Stimulated activated CD8-positive, alpha-beta memory T cell treated with anti-CD3 and anti-CD28 coated beads, Interleukin-4, amount 100 ng/mL, for 48 hours (primary cell): ENCODE measurements around the gene KIAA0586.
"Not testable (repeated sequence)": the region's sequence is repeated elsewhere in the genome, so short reads cannot be mapped to it uniquely, and the experiment has no call there.

Experiments used
- DNase-seq: peaks from one replicate; pipeline ENCODE4 v3.0.0-alpha.2; 2020

The KIAA0586 gene

DNA sequence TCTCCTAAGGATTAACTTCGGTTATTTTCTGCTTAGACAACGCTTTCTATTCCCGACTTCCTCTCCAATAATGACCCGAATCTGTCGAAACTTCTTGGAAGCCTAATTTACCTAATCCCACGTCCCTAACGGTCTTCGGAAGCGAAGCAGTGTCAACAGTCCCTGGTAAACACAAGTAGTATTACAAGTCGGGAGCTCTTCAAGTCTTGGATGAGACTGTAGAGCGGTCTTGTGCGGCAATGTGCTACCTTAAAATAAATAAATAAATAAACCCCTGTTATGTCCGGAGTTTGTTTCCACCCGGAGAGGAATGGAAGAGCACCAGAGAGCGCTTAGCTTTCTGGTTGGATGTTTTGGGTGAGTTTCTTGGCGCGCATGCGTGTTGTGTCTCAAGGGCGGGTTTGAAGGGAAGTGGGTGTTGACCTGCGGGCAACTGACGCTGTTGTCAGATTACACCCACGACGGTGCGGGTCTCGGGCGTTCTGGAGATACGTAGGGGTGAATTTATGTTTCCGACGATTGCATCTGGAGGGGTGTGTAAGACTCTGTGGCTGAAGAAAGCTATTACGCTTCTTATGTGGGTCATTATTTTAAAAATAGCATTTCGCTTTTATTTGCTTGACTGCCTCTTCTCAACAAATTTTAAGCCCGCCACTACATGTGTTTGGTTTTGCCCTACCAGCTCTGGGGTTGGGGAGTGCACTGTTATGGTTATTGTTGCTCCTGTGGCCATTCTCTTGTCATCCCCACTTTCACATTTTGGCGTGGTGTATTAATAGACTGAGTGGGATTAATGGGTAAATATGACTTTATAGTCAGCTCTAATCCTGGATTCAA is at the start of gene KIAA0586, which contains the start of gene TIMM9:
TSS of gene KIAA0586 (plus strand) at position 439 of the 837 bp plus-strand sequence. CDS start 546 bp downstream, outside the sequence.
TSS of gene TIMM9 (minus strand) at position 251 of the 837 bp plus-strand sequence. CDS start 15,586 bp downstream, outside the sequence.
- peak; percentile 95 for DNase-seq

DNA sequence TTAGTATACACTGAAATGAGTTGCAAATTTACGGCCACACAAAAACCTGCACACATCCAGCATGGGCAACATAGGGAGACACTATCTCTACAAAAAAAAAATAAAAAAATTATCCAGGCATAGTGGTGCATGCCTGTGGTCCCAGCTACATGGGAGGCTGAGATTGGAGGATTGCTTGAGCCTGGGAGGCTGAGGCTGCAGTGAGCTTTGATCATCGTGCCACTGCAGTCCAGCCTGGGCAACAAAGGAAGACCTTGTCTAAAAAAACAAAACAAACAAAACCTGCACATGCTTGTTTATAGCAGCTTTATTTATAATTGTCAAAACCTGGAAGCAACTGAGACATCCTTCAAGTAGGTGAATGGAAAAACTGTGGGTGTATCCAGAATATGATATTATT is 36.7 kb upstream of the KIAA0586 start:
- no peak for DNase-seq

DNA sequence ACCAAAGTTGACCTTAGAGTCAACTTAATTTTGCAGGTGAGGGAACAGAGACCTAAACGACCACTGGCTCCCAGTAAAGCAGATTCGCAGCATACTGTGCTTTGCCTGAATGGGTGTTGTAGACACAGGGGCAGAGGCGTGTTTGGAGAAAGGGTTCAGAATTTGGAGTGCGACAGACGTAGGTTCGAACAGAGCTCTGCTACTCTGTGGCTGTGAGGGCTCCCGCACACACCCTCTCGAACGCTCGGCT is 32.0 kb upstream of the KIAA0586 start:
- DNase-seq = no peak

DNA sequence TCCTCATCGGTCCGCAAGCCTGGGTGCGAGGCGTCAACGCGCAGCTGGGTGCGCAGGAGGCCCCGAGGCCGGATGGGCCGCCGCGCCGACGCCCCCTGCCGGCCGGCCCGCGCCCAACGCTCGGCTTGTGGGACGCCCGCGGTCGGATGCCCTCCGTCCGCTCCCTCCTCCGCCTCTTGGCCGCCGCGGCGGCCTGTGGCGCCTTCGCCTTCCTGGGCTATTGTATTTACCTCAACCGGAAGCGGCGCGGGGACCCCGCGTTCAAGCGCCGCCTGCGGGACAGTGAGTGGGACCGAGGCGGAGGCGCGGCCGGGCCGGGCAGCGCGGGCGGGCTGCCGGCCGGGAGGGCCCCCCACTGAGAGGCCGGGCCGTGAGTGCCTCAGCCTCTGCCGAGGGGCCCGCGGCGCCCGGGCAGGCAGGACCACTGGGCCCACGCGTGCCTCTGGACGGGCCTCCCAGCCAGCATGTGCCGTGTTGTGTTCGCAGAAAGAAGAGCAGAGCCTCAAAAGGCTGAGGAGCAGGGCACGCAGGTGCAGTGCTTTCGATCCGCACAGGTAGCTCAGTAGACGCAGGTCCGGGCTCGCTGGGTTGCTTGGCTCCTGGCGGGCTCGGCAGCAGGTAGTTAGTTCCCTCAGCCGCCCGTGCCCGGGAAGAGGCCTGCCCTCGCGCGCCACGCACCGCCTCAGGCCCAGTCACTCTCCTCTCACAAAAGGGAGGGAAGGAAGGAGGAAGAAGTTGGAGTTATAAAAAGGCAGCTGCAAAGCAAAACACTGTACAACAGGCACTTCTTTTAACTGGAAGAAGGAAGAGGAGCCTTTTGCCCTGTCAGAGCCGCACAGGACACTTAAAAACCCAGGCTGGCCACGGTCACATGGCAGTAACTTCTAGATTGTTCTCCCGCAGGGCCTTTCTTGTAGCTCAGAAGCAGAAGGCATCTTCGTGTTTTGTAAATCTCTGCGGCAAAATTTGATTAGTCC is 31.4 kb upstream of the KIAA0586 start, which contains the start of gene TOMM20L:
TSS of gene TOMM20L (plus strand) at position 119 of the 977 bp plus-strand sequence. CDS start at position 147, 28 bp downstream.
- DNase-seq = peak; percentile 81

DNA sequence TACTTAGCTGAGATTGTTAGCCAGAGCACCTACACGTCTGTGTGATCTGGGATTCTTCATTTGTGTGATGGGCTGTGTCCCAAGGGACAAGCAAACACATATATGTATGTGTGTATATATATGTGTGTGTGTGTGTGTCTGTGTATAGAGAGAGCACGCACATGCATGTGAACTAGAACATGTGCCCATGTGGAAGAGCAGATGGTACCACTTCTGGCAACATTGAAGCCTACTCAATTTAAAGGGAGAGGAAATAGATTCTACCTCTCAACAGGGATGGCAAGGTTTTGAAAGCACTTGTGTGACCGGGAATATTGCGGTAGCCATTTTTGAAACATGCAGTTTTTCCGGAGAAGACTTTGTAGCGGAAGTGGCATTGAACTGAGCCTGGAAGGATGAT is 30.4 kb upstream of the KIAA0586 start:
- no peak for DNase-seq

DNA sequence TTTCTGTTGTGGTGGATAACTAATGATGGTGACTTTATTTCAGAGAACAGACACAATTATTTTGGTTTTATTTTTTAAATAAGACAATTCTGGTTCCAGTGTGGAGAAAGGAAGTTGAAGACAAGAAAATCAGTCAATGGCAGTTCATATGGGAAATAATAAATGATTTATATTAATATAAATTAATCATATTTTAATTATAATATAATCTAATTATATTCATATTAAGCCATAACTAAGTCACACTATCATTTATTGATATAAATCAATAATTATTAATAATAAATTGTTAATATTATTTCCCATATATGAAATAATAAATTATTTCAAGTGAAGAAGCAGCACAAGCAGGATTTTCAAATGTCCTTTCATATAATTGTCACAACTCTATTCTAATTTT is 29.0 kb upstream of the KIAA0586 start:
- no peak for DNase-seq

DNA sequence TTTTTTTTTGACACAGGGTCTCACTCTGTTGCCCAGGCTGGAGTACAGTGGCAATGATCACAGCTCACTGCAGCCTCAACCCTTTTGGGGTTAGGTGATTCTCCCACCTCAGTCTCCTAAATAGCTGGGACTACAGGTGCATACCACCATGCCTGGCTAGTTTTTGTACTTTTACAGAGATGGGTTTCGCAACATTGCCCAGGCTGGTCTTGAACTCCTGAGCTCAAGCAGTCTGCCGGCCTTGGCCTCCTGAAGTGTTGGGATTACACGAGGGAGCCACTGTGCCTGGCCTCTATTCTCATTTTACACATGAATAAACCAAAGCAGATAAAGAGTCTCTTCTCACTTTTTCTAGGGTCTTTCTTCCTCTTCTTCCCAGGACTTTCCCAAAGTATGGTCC is 28.6 kb upstream of the KIAA0586 start:
- DNase-seq = no peak

DNA sequence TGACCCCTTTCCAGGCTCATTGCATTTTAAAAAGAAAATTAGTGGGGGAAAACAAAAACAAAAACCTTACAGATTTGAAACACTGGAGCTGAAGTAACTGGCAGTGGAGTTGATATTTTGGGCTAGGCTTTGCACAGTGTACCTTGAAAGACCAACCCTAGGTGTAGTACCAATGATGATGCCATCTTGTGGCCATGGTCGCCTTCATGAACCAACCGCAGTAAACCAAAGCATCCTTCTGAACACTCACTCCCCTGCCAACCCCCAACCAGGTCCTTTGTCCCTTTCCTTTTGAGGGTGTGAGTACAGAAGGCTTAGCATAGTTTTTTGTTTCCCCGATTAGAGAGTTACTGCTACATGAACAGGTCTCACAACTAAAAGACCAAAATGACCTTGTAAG is 25.9 kb upstream of the KIAA0586 start:
- DNase-seq = no peak

DNA sequence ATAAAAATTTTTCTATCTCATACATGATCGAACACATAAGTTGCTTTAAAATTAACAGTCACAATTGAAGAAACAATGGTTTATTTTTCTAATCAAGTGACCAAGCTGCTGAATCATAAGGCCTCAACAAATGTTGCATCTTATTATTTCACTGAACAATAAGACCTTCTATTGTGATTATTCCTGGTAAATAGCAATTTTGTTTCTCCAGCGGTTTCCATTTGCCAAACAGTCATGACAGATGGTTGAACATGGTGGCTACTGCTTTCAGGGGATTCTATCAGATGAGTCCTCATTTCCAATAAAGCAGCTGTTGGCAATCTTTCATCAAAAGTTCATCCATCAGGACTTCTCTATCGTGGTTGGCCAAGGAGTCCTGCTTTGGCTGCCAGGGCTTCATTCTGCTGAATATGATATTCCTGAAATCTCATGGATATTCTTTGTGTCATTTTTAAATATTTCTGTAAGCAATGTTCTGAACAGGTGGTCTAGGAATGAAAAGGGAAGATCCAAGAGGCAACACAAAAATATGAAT is 18.8 kb upstream of the KIAA0586 start:
- no peak for DNase-seq

DNA sequence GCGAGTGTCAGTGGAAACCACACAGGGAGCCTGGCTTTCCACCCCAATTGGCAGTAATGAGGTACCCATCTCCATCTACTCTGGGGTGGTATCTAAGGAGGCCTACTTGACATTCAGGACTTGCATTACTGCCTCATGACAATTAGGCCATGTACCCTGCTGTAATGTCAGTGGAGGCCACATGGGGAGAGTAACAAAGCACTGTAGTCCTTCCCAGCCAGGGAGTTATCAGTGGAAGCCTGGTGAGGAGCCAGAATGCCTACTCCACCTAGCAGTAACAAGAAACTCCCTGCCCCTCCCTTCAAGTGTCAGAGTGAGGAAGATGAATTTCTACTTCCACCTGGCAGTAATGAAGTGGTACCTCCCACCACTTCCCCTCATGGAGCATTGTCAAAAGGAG is 12.7 kb upstream of the KIAA0586 start:
- no peak for DNase-seq

DNA sequence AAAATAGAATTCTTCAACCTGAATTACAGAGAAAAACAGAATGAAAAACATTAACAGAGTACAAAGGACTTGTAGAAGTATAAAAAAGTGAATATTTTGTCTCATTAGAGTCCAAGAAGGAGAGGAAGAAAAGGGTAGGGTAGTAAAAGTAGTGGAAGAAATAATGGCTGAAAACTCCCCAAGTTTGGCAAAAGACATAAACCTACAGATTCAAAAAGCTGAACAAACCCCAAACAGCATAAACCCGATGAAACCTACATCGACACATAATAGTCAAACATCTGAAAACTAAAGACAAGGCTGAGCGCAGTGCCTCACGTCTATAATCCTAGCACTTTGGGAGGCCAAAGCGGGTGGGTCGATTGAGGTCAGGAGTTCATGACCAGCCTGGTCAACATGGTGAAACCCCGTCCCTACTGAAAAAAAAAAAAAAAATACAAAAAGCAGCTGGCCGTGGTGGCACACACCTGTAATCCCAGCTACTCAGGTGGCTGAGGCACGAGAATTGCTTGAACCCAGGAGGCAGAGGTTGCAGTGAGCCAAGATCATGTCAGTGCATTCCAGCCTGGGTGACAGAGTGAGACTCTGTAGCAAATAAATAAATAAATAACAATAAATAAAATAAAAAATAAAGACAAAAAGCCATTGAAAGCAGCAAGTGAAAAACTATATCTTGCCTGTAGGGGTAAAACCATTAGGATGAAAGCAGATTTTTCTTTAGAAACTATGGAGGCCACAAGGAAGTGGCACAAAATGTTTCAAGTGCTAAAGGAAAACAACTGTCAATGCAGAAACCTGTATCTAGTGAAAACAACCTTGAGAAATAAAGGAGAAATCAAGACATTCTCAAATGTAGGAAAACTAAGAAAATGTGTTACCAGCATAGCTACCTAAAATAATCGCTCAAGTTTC is 11.6 kb upstream of the KIAA0586 start:
- DNase-seq = no peak

DNA sequence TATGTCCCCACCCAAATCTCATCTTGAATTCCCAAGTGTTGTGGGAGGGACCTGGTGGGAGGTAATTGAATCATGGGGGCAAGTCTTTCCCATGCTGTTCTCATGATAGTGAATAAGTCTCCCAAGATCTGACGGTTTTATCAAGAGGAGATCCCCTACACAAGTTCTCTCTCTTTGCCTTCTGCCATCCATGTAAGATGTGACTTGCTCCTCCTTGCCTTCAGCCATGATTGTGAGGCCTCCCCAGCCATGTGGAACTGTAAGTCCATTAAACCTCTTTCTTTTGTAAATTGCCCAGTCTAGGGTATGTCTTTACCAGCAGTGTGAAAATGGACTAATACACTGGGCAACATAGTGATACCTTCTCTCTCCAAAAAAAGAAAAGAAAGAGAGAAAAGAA is 10.6 kb upstream of the KIAA0586 start:
- not testable (repeated sequence) for DNase-seq

DNA sequence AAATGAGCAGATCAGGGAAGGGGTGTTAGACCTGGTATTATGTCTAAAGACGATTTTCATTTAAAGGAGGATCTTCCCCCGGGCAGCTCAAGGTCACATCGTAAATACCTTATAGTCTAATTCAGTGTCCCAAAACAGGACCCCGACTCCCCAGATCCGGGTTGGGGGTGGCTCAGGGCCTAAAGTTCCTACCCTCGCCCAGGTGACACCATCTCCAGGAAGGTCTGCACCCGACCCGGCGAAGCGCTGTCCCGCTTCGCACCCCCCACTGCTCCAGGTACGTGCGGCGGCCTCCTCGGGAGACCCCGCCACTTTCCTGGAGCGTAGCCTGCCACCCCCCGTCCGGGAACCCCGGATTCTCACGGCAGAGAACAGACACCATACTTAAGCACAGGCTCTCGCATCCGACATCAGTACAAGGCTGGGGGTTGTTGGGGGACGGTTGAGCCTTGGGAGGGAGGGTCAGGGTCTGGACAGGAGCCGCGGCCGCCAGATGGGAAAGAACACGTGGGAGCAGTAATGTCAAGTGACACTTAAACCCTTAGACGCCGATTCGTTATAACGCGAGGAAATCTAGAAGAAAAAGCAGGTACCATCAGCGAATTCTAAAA is 744 bp upstream of the KIAA0586 start:
- peak; percentile 71 for DNase-seq

DNA sequence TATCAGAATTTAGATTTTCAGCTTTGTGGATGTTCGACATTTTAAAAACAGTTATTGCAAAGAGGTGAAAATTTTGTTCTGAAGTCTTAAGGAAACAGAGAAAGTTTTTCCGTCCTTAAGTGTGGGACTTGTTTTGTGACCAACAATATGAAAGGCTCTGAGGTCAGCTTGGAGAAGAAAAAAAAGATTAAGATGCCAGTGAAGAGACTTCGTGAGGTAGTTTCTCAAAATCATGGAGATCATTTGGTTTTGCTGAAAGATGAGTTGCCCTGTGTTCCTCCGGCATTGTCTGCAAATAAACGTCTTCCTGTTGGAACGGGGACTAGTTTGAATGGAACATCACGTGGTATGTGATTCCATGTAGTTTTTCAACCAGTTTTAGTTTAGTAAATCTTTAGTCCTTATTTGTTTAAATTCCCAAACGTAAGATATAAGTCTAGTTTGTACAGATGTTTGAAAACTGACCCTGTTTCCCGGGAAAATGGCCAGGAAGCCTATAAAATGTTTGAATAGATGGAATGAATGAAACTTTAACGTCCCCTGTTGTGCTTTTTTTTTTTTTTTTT is 682 bp downstream of the KIAA0586 start:
- no peak for DNase-seq

DNA sequence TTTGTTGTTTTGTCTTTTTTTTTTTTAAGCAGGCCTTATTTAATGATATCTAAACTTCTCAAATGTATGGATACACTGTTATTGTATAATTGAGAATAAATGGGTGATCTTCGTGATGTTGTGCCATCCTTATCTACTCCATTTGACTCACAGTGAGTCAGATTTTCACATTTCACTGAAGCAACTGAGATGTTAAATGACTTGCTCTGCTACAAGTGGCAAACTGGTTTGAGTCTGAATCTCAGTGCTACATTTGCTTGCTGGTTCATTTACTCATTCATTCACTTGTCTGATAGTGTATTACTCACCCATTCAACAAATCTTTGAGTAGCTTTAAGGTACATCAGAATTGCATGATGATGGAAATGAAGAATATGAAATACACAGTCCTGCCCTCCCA is 2.6 kb downstream of the KIAA0586 start:
- DNase-seq = no peak

DNA sequence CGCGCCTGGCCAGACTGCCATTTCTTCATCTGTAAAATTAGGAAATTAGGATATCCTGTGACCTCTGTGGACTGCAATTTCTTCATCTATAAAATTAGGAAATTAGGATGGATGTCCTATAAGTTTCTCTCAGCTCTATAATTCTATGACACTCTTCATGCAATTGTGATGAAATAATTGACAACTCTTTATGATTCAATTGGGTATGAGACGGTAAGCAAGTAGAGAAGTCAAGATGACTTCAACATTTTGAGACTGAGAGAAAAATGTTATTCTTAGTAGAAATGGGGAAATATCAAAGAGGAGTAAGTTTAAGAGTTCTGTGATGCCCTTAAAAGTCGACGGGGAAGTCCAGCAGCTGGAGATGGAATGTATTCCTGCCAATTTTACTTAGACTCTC is 12.0 kb downstream of the KIAA0586 start:
- no peak for DNase-seq

DNA sequence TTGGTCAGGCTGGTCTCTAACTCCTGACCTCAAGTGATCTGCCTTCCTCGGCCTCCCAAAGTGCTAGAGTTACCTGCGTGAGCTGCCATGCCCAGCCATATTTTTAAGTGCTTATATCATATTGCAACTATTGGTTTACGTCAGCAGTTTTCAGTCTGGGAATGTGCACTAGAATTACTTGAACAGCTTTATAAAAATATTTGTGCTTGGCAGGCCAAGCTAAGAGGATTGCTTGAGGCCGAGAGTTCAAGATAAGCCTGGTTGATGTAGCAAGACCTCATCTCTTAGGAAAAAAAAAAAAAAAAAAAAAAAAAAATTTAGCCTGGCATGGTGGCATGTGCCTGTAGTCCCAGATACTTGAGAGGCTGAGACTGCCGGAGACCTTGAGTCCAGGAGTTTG is 17.1 kb downstream of the KIAA0586 start:
- no peak for DNase-seq

DNA sequence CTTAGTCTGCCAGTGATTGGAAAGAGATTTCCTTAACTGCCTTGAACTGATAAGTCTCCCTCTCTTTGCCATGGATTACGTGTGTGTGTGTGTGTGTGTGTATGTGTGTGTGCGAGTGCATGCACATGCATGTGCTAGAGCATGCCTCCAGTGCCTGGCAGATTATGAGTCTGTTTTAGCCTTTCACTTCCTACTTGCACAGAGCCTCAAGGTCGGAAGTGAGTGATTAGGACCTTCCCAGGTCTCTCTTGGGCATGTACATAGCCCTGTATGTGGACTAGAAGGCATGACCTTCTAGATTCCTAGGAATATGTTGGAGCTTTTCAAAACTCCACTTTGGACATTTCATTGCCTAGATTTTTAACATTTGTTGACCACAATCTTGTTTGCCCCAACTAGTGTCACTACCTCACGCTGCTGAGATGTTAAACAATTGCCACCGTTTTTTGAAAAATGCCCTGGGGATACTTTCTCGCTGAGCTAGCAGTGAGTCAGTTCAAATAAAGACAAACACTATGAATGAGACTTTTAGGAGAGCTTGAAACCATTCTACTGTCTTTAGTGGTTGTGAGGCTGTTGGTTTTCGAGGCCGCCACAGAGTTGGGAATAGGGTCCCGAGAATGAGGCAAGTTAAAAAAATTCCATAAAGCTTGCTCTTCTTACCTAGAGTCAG is 28.2 kb downstream of the KIAA0586 start:
- DNase-seq = no peak

DNA sequence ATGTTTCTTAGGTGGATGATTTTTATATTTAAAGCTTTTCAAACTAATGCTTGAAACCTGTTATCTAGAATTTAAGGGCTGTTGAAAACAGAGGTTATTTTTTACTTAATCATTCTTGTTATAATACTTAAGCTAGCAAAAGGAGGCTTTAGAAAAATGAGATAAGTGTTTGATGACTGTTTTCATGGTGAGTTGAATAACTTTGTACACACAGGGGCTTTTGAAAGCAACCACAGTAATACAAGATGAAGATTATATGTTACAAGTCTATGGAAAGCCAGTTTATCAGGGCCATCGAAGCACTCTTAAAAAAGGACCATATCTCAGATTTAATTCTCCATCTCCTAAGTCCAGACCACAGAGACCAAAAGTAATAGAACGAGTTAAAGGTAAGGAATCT is 33.3 kb downstream of the KIAA0586 start:
- DNase-seq = no peak

DNA sequence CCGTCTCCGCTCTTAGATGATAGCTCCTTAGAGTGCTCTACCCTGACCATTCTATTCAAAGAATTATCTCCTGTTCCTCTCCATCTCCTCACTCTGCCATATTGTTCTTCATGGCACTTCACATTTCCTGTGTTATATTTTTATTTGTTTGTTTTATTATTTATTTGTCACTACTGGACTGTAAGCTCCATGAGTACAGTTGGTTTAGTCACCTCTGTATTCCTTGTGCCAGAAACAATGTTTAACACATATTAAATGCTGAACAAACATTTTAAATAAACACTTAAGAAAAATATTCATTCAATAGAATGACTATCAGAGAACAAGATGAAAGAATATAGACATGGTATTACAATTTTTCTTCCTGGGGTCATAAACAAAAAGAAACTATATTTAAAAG is 35.6 kb downstream of the KIAA0586 start:
- DNase-seq = no peak

DNA sequence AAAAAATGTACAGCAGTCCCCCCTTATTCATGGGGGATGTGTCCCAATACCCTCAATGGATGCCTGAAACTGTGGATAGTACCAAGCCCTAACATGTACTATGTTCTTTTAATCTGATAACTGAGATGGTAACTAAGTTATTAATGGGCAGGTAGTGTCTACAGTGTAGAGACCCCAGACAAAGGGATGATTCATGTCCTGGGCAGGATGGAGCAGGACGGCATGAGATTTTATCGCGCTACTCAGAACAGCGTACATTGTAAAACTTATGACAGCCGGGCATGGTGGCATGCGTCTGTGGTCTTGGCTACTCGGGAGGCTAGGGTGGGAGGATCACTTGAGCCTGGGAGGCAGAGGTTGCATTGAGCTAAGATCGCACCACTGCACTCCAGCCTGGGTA is 37.1 kb downstream of the KIAA0586 start:
- no peak for DNase-seq
